Measurements from ENCODE around the gene ZNF117. TPM values are rescaled to one million over a fixed set of nuclear protein-coding genes. Genes with fewer than 3 reads are reported as not detected.
"Not testable (repeated sequence)": the region's sequence is repeated elsewhere in the genome, so short reads cannot be mapped to it uniquely, and the experiment has no call there.

The ZNF117 gene
- total and polyA plus RNA-seq, 7 donors = 0.69 to 19.1 (median 7.3) TPM

DNA sequence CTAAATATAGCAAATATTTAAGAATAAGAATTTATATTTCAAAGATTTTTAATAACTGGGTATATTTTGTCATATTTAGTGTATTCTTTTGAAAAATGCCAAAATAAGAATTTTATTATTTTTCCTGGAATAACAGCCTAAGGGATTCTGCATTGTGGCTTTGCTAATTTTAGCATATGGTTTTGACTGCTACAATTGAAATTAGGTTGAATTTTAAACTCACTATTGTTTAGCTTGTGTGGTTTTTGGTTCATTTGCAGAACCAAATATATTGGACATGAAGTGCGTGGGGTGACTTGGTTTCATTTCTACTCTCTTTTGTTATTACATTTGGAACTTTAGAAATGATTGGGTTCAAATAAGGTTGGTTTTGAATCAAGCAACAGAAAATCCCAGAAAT is 52.3 kb downstream of the ZNF117 start:
- H3K27ac ChIP-seq = no peak overlapping the region
- H3K27me3 ChIP-seq = no peaks in the 10 kb centered on the region
- no peaks in the 10 kb centered on the region for H3K36me3 ChIP-seq
- DNase-seq = no peak
- H3K9me3 ChIP-seq = peaks cover 0 to 3% (median 1%) of the 10 kb centered on the region in 4 donors
- no peak for TF ChIP-seq EP300 (IDR thresholded peaks at IDR 0.05)
- TF ChIP-seq POLR2AphosphoS5 (IDR thresholded peaks at IDR 0.05) = no peak
- TF ChIP-seq, protein P1, sequence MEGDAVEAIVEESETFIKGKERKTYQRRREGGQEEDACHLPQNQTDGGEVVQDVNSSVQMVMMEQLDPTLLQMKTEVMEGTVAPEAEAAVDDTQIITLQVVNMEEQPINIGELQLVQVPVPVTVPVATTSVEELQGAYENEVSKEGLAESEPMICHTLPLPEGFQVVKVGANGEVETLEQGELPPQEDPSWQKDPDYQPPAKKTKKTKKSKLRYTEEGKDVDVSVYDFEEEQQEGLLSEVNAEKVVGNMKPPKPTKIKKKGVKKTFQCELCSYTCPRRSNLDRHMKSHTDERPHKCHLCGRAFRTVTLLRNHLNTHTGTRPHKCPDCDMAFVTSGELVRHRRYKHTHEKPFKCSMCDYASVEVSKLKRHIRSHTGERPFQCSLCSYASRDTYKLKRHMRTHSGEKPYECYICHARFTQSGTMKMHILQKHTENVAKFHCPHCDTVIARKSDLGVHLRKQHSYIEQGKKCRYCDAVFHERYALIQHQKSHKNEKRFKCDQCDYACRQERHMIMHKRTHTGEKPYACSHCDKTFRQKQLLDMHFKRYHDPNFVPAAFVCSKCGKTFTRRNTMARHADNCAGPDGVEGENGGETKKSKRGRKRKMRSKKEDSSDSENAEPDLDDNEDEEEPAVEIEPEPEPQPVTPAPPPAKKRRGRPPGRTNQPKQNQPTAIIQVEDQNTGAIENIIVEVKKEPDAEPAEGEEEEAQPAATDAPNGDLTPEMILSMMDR (IDR thresholded peaks at IDR 0.05) = no peak
- no peak for TF ChIP-seq POLR2A (IDR thresholded peaks at IDR 0.05)
- intact Hi-C loops (cut with DNase I) = no loop called here
- 89 to 94% methylated on average over 1 of the region's 1 CpG for WGBS, 2 donors
- H3K4me1 ChIP-seq = no peaks in the 10 kb centered on the region
- H3K4me3 ChIP-seq = no peak overlapping the region

DNA sequence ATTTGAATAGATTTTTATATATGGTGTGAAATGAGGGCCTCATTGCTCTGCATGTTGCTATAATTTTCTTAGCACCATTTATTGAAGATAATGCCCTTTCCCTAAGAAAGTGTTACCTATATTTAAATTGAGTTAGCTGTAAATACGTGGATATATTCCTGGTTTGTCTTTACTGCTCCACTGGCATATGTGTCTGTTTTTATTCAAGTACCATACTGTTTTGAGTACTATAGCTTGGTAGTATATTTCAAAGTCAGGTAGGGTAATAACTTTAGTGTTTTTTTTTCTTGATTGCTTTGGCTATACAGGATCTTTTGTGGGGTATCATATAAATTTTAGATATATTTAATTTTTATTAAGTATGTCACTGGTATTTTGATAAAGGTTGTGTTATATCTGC is 56.4 kb downstream of the ZNF117 start:
- Histone ChIP-seq H3K36me3 (no peaks in the 10 kb centered on the region), H3K4me1 (no peaks in the 10 kb centered on the region), H3K4me3 (no peak overlapping the region), H3K27me3 (no peaks in the 10 kb centered on the region), H3K27ac (no peak overlapping the region), H3K9me3 (peaks cover 0 to 5% (median 3%) of the 10 kb centered on the region in 4 donors)
- intact Hi-C loops (cut with DNase I) = no loop called here
- 92 to 99% methylated on average over 1 of the region's 1 CpG for WGBS, 2 donors
- no peak for DNase-seq
- TF ChIP-seq, protein P1 (IDR thresholded peaks at IDR 0.05) = no peak
- TF ChIP-seq POLR2A (IDR thresholded peaks at IDR 0.05) = no peak
- TF ChIP-seq POLR2AphosphoS5 (IDR thresholded peaks at IDR 0.05) = no peak
- no peak for TF ChIP-seq EP300 (IDR thresholded peaks at IDR 0.05)

DNA sequence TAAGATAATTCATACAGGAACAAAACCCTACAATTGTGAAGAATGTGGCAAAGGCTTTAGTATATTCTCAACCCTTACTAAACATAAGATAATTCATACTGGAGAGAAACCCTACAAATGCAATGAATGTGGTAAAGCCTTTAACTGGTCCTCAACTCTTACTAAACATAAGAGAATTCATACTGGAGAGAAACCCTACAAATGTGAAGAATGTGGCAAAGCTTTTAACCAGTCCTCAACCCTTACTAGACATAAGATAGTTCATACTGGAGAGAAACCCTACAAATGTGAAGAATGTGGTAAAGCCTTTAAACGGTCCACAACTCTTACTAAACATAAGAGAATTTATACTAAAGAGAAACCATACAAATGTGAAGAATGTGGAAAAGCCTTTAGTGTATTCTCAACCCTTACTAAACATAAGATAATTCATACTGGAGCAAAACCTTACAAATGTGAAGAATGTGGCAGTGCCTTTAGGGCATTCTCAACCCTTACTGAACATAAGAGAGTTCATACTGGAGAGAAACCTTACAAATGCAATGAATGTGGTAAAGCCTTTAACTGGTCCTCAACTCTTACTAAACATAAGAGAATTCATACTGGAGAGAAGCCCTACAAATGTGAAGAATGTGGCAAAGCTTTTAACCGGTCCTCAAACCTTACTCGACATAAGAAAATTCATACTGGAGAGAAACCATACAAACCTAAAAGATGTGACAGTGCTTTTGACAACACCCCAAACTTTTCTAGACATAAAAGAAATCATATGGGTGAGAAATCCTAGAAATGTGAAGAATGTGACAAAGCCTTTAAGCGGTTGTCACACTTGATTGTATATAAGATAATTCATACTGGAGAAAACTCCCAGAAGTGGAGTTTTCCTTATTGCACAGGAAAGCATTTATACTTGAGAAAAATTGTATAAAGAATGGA is 62.3 kb downstream of the ZNF117 start:
- H3K4me1 ChIP-seq; H3K27ac ChIP-seq; H3K27me3 ChIP-seq; intact Hi-C loops (cut with DNase I); H3K4me3 ChIP-seq; DNase-seq: not testable (repeated sequence)
- 96 to 97% methylated on average over 4 of the region's 4 CpGs for WGBS, 2 donors
- peaks cover 0 to 13% (median 9%) of the 10 kb centered on the region in 4 donors for H3K9me3 ChIP-seq
- H3K36me3 ChIP-seq = peaks cover 0 to 51% (median 10%) of the 10 kb centered on the region in 4 donors

Small RNA genes lying within 50 kb of the gene (small RNA-seq; reads per million reads assigned to genes)
- 0 reads per million in 3 donors for gene RNU6-1229P

Other genes with a start within 250 kb of the ZNF117 start
- 10 to 100 TPM in 2 of 4 donors, 1 to 10 TPM in 2; 8.4 to 26.0 (median 11.2) TPM for gene ZNF138, start 196.6 kb downstream of the ZNF117 start, total RNA-seq
- 1 to 10 TPM; 3.9 to 6.0 (median 5.1) TPM for gene ZNF138, start 196.6 kb downstream of the ZNF117 start, polyA plus RNA-seq
- gene ZNF273, start 87.8 kb downstream of the ZNF117 start, total RNA-seq = 10 to 100 TPM in 1 of 4 donors, 1 to 10 TPM in 3; 7.5 to 38.2 (median 9.6) TPM
- gene ZNF273, start 87.8 kb downstream of the ZNF117 start, polyA plus RNA-seq = 1 to 10 TPM; 1.2 to 3.7 (median 1.4) TPM
- 10 to 100 TPM in 3 of 4 donors, 1 to 10 TPM in 1; 9.6 to 19.1 (median 14.7) TPM for gene ERV3-1, start 15.7 kb upstream of the ZNF117 start, total RNA-seq
- gene ERV3-1, start 15.7 kb upstream of the ZNF117 start, polyA plus RNA-seq = 1 to 10 TPM in 1 of 3 donors, under 1 TPM in 2; 0.60 to 4.9 (median 0.69) TPM